DMS53 treated with DMSO at 0.1 percent for 48 hours (cell line): ENCODE data around the gene RPS6KB2.
A peak's percentile ranks its signal among the peaks of the same experiment; 100 is the strongest.
"Not testable (repeated sequence)": the region's sequence is repeated elsewhere in the genome, so short reads cannot be mapped to it uniquely, and the experiment has no call there.

Experiments
- DNase-seq: peaks from one replicate; lab custom pipeline; 2025; ENCODE audit not compliant: unreplicated experiment; lab: John Stamatoyannopoulos, UW

Gene RPS6KB2

DNA sequence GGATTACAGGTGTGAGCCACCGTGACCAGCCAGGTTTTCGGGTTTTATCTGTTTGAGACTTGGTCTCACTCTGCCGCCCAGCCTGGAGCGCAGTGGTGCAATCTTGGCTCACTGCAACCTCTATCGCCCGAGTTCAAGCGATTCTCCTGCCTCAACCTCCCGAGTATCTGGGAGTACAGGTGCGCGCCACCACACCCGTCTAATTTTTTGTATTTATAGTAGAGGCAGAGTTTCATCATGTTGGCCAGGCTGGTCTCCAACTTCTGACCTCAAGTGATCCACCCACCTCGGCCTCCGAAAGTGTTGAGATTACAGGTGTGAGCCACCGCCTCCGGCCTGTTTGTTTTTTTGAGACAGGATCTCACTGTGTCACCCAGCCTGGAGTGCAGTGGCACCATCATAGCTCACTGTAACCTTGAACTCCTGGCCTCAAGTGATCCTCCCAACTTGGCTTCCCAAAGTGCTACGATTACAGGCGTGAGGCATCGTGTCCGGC lies 882 bp upstream of the RPS6KB2 start:
- not testable (repeated sequence) for DNase-seq

DNA sequence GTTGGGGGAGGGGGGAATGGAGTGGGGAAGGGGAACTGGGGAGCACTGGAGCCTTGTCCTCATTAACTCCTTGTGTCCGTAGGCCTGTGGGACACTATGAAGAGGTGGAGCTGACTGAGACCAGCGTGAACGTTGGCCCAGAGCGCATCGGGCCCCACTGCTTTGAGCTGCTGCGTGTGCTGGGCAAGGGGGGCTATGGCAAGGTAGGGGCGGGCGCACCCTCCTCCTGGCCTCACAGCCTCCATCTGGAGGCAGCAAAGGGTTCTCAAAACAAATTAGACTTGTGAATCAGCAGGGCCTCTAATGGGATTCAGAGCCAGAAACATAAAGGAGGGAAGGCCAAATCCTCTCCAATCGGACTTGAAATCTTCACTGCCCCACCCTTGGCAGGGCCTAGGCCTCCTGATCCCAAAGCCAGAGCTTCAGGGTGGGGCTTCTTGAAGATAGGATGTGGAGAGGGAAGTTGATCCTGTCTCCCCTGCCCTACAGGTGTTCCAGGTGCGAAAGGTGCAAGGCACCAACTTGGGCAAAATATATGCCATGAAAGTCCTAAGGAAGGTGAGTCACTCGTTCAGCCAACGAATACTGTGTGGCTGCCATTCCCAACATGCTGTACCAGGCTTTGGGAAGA lies 859 bp downstream of the RPS6KB2 start:
- DNase-seq, result no peak

DNA sequence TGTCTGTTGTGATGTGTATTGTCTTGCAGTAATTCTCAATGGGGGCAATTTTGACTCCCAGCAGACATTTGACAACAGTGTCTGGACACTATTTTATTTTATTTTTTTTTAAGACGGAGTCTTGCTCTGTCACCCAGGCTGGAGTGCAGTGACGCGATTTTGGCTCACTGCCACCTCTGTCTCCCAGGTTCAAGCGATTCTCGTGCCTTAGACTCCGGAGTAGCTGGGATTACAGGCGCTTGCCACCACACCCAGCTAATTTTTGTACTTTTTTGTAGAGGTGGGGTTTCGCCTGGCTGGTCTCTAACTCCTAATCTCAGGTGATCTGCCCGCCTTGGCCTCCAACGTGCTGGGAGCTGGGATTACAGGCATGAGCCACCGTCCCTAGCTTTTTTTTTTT lies 1.4 kb downstream of the RPS6KB2 start:
- no peak for DNase-seq

DNA sequence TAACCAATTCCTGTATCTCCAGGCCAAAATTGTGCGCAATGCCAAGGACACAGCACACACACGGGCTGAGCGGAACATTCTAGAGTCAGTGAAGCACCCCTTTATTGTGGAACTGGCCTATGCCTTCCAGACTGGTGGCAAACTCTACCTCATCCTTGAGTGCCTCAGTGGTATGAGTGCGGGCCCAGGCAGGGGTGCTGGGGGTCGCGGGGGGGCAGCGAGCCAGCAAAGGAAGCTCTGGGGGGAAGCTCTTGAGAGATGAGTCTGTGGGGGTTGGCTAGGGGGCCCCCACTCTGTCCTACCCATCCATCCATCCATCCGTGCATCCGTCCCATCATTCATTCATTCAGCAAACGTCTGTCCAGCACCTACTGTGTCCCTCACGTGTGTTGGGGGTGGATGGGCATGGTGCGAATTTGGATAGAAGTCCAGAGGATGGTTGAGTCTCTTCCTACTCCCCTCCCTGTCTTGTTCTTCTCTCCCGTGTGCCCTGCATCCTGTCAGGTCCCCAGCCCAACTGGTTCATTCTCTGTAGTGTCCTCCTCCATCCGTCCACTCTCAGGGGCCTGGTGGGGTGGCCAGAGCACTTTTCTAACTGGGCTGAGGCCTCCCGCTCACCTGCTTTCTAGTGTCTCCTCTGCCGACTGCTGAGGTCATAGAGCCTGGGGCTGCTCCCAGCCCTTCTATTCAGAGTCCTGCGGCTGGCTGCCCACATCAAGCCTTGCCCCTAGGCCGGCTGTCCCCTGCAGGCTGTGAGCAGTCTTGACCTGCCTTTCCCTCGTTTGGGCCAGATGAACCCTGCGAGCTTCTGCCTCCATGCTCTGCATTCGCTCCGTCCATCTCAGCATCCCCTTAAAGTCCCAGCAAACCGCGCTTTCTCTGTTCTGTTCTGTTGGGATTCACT lies 3.3 kb downstream of the RPS6KB2 start:
- DNase-seq, result no peak

DNA sequence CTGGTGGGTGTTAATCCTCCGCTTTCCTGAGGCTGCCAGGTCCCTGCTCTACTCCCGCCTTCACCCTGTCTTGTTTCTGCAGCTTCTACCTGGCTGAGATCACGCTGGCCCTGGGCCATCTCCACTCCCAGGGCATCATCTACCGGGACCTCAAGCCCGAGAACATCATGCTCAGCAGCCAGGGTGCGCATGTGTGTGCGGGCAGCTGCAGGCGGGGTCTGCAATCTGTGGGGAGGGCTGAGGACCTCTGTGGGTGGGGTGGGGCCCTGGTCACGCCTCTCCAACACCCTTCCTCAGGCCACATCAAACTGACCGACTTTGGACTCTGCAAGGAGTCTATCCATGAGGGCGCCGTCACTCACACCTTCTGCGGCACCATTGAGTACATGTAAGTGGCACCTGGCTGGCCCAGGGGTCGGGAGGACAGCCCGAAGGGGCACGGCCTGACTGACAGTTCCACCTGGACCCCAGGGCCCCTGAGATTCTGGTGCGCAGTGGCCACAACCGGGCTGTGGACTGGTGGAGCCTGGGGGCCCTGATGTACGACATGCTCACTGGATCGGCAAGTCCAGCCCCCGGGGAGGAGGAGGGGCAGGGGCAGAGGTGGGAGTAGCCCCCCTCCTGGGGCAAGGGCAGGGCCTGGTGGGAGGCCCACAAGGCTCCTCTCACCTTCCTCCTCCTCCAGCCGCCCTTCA lies 4.5 kb downstream of the RPS6KB2 start:
- no peak for DNase-seq

DNA sequence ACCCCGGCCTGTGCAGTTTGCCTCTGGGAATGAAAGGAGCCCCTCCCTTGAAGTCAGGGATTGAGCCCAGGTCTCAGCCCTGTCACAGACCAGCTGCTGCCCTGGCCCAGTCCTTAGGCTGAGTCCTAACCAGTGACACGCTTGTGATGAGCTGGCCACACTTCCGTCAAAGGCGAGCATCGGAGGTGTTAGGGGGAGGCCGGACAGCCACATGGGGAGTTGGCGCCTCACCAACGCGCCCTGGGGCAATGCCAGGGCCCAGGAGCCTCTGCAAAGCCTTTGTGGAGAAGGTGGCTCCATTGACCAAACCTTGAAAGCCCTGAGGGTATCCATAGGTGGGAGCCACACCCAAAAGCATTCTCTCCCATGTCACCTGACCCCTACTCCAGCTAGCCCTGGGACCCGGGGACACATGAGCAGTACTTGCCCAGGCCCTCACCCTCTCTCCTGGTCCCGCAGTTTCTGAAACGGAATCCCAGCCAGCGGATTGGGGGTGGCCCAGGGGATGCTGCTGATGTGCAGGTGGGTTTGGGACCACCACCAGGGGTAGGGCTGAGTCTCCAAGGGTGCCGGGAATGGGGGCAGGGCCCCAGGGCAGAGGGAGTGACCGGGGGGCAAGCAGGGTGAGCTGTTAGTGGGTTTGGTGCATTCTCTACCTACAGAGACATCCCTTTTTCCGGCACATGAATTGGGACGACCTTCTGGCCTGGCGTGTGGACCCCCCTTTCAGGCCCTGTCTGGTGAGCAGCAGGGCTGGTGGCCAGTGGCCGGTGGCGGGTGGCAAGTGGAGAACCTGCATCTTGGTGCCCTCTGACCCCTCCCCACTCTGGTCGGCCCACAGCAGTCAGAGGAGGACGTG lies 5.5 kb downstream of the RPS6KB2 start:
- no peak for DNase-seq

DNA sequence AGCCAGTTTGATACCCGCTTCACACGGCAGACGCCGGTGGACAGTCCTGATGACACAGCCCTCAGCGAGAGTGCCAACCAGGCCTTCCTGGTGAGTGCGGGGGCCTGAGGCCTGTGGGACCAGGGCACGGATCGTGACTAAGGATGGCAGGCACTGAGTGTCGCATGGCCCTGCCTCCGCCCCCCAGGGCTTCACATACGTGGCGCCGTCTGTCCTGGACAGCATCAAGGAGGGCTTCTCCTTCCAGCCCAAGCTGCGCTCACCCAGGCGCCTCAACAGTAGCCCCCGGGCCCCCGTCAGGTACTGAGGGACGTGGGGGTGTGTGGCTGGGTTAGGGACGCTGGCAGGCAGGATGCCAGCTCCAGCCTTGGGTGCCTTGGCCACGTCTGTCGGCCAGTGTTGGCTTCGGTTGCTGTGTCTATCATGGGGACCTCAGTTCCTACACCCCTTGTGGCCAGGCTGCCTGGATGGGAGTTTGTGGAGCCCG lies 6.1 kb downstream of the RPS6KB2 start:
- no peak for DNase-seq

DNA sequence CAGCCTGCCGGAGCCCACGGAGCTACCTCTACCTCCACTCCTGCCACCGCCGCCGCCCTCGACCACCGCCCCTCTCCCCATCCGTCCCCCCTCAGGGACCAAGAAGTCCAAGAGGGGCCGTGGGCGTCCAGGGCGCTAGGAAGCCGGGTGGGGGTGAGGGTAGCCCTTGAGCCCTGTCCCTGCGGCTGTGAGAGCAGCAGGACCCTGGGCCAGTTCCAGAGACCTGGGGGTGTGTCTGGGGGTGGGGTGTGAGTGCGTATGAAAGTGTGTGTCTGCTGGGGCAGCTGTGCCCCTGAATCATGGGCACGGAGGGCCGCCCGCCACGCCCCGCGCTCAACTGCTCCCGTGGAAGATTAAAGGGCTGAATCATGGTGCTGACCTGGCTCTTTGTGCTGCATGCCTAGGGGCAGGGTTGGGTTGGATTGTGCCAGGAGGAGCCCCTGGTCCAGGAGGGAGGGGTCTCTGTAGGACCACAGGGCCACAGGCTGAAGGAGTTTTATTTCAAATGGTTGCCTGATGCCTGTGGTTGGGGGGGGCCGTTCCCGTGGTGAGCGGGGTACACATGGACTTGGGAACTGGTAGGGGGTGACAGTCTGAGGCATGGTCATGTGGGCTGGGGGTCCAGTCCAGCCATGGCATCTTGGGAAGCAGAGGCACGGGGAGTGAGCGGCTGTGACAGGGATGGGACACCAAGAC lies 6.9 kb downstream of the RPS6KB2 start:
- DNase-seq, result no peak

DNA sequence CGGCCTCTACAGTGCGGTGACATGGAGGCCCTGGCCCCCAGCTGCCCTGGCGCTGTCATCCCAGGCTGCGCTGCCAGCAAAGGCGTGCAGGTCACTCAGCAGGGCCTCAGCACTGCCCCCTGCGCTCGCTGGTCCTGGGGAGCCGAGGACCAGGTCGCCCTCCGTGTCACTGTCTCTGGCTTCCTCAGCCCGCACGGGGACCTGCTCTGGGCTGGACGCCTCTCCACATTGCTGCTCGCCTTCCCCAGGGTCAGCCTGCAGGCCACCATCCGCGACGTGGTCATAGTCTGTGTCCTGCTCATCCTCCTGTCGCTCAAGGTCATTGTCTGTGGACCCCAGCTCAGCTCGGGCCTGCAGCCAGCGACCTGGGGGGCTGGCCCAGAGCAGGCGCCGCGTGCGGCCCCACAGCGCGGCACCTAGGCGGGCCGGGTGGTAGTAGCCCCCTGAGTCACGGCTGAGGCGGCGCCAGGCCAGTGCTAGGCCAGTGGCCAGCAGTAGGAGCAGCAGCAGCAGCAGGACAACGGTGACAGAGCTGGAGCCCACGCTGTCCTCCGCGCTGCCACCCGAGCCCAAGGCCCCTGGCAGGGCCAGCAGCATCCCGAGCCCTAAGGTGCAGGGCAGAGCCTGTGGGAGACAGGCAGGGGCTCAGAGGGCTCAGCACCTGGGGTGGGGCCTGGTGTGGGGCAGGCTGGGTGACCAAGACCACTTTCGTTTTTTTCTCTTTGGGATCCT lies 7.6 kb downstream of the RPS6KB2 start:
- no peak for DNase-seq

DNA sequence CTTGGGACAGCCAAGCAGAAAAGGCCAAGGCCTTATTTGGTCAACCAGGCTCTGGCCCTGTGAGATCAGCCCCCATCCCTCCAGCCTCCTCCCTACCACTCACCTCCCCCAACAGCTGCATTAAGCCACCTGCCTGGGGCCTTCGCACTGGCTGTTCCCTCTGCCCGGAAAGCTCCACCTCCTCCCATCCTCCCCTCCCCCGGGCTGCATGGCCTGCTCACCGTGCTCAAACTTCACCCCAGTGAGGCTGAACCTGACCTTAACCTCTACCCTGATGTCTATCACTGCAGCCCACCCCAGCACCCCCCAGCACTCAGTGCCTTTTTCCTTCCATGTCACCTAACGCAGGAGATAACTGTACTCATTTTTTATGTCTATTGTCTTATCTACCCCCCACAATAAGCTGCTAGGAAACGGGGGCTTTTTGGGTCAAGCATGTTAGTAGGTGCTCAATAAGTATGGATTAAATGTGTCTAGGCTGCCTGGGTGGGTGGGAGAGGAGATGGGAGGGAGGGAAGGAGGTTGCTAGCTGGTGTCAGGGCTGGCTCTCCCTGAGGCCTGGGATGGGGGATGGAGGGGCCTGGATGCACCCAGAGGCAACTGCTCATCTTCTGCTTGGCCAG lies 8.3 kb downstream of the RPS6KB2 start:
- DNase-seq, result peak; percentile 31

DNA sequence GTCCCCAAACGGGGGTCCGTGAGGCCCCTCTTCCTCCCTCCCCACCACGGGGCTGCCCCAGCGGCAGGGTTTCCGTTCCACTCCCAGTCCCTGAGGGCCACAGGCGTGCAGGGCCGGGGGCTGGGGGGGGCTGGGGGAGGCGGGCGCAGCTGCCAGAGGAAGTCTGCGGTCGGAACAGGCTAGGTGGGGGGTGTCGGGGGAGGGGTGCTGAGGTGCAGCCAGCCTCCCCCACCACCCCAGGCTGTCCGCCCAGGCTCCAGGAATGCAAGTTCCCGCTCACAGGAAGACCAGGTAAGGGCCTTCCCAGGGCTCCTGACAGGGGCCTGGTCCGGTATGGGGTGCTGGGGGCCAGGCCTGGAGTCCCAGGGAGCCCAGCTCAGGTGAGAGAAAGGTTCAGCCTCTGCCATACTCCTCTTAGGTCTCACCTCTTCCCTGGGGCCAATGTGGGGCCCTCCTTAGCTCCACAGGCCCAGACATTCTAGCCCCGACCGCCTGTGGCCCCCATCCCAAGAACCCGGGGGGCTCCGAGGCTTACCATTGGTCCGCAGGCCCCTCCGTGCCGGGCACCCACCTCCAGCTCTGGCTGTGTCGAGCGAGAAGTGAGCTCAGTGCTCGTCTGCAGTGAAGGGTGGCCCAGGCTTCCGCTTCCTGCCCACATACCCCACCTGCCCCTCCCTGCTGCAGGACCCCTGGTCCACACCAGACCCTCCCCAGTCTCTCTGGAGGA lies 9.0 kb downstream of the RPS6KB2 start, which contains the start of gene PTPRCAP:
Gene PTPRCAP, minus strand, starts transcription at position 601 of the 727 bp plus-strand sequence. Its CDS starts 63 bp downstream, at position 538.
- no peak for DNase-seq

DNA sequence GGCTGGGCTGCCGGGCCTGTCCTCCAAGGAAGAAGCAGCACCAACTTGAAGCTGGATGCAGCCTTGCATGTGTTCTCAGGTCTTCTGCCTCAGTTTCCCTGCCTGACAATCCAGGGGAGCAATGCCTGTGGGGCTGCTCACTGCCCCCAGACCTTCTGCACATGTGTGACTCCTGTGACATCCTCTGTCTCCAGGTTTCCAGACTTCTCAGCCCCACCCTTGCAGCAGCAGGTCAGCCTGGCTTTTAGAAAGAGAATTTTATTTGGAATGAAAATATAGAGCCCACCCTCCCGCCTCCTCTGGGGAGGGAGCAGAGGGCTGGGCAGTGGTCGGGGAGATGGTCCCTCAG lies 9.5 kb downstream of the RPS6KB2 start:
- no peak for DNase-seq

DNA sequence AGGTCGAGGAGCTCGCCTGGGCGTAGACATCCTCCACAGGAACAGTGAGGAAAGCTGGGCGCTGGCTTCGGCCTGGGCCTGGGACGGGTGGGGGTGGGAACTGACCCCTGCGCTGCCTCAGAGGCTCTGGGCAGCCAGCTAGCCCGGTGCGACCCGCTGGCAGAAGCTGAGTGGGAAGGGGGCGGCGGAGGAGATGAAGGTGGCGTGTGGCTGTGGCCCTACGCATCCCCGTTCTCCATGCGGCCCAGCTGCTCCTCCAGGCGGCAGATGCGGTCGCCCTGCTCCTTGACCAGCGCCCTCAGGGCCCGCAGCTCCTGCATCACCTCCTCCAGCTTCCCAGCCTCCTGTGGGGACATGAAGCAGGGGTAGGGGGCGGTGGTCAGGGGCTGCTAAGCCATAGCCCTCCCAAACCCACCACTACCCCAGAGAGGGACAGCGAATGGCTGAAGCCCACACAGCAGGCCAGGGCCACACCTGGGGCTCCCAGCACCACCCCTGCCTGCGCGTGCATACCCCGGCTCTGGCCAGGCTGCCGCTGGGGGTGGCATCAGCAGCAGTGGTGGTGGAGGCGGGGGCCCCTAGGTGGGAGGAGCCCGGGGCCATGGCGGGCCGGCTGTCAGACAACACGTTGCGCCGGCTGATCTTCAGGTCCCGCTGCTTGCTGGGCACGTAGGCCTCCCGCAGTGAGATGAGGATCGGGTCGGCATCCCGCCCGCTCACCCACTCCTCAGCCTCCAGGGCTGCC lies 10.0 kb downstream of the RPS6KB2 start:
- DNase-seq, result no peak

DNA sequence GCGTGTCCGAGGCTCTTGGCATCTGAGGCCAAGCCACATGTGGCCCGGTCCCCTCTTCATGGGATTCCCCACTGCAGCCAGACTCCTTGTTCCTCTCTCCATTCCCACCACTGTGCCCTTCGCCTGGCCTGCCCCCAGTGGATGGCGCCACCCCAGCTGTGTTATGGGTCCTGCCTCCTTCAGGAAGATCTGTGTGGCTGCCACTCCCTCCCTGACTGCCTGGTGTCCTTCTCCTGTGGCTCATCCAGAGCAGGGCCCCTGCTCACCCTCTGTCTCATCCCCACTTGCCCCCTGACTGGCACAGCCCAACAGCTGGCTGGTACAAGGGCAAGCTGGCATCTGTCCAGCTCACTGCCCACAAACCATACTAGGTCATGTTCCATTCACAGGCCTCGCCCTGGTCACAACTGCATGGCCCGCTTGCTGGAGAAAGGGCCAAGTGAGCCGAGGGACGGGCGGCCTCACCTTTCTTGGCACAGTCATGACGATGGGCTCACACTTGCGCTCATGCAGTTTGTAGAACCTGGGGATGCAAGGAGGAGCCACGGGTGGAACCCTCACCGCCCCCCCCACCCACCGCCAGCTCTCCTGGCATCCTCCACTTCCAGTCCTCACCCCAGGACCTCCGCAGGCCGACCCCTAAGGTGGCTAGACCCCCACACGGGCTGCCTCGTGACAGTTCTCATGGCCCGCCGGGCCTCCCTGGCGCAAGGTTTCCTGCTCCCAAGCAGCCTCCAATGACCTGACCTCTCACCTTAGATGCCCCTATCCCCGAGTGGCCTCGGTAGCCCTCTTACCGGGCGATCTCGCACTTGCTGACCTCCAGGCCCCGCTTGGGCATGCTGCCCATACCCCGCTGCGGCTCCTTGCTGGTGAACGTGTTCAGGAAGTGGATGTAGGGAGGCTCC lies 11.3 kb downstream of the RPS6KB2 start:
- peak; percentile 32 for DNase-seq

DNA sequence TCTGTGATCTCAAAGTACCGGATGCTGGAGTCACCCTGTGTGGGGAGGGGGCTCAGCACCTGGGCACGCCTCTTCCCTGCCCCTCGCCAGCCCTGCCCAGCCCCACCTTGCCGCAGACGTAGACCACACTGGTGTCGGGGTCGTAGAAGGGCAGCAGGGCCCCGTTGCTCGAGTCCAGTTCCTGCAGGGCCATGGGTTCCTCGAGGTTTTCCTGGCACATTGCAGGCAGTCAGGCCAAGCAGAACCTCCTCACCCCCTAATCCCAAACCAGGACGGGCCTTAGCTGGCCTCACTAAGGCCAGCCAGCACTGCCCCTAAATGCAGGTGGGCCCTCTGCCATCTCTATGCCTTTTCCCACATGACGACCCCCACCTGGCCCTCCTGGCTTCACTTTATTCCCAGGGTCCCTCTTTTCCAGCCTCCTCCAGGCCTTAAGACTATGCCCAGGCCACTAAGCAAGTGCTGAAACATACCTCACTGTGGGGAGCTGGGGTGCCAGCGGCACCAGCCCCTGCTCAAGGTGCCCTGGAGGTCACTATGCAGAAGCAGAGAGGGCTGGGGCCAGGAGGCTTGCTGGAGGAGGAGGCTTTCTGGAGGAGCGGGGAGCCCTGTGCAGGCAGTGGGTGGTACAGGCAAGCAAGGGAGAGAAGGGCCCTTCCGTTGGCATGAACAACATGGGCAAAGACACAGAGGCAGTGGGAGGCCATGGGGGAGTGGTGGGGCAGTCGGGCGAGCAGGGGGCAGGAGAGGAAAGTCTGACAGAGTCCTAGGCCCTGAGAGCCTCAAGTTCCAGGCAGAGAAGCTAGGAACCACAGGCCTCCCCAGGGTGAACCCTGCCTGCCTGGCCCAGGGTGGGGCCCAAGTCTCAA lies 12.2 kb downstream of the RPS6KB2 start:
- DNase-seq, result no peak
